IMR-90 (cell line): ENCODE measurements around the gene SHE. TPM values are rescaled to one million over a fixed set of nuclear protein-coding genes. Genes with fewer than 3 reads are reported as not detected.

Experiments used
- ATAC-seq: fragments of 200-7000 bp; cut with Tn5 transposase; 2 replicates; pipeline ENCODE4 v1.9.1; 2020; ENCODE audit warnings: low read depth, mild to moderate bottlenecking, moderate library complexity
- BruUV-seq: library from RNA; stranded (reverse); fragments of 400-500 nt; replicated peaks from 2 replicates; lab custom pipeline; 2021; lab: Mats Ljungman, UMichigan
- CTCF ChIA-PET: fragments of 300-600 bp; formaldehyde crosslinking; extraction: SDS; loops from one replicate; lab custom pipeline; 2021; ENCODE audit warnings: antibody characterized with exemption; lab: Yijun Ruan, JAX
- POLR2A ChIA-PET: fragments of 300-600 bp; sonication (Branson Sonifier 250); formaldehyde crosslinking; loops from one replicate; lab custom pipeline; 2022; ENCODE audit warnings: antibody characterized with exemption; ENCODE audit not compliant: unreplicated experiment; lab: Charles Lee
- DNase-seq: peaks from one replicate; pipeline ENCODE4 v3.0.0; 2013
- H2AFZ ChIP-seq: replicated peaks from 2 replicates; pipeline ENCODE3; 2013; ENCODE audit warnings: low read length, mild to moderate bottlenecking; ENCODE audit not compliant: poor library complexity
- H2AK5ac ChIP-seq: 2 replicates; pipeline ENCODE4 v1.6.1; 2013; ENCODE audit warnings: low read depth, low read length, inconsistent platforms
- H2AK9ac ChIP-seq: replicated peaks from 2 replicates; pipeline ENCODE3; 2013; ENCODE audit warnings: mild to moderate bottlenecking, low read depth, low read length, moderate library complexity; ENCODE audit not compliant: poor library complexity
- H2BK120ac ChIP-seq: 2 replicates; pipeline ENCODE4 v1.6.1; 2013; ENCODE audit warnings: low read depth, low read length, inconsistent platforms
- H2BK15ac ChIP-seq: 3 replicates; pipeline ENCODE4 v1.6.1; 2013; ENCODE audit warnings: low read depth, low read length, inconsistent platforms
- H2BK20ac ChIP-seq: 2 replicates; pipeline ENCODE4 v1.6.1; 2013; ENCODE audit warnings: low read depth, mild to moderate bottlenecking, inconsistent platforms, low read length, moderate library complexity
- H2BK5ac ChIP-seq: 2 replicates; pipeline ENCODE4 v1.6.1; 2013; ENCODE audit warnings: mild to moderate bottlenecking, low read depth, low read length, inconsistent platforms; ENCODE audit not compliant: poor library complexity, severe bottlenecking
- H3K14ac ChIP-seq: replicated peaks from 2 replicates; pipeline ENCODE4 v1.6.1; 2013; ENCODE audit warnings: low read depth, low read length, inconsistent platforms
- H3K18ac ChIP-seq: 2 replicates; pipeline ENCODE4 v1.6.1; 2013; ENCODE audit warnings: low read depth, low read length, control low read depth
- H3K23ac ChIP-seq: 2 replicates; pipeline ENCODE4 v1.6.1; 2013; ENCODE audit warnings: low read depth, low read length, inconsistent platforms
- H3K27ac ChIP-seq: 2 replicates; pipeline ENCODE4 v1.5.1; 2013; ENCODE audit warnings: mild to moderate bottlenecking, control low read depth, low read length; ENCODE audit not compliant: insufficient read depth
- H3K27me3 ChIP-seq: 2 replicates; pipeline ENCODE4 v1.6.1; 2013; ENCODE audit warnings: low read length; ENCODE audit not compliant: control insufficient read depth, insufficient read depth
- H3K36me3 ChIP-seq: 2 replicates; pipeline ENCODE4 v1.6.1; 2013; ENCODE audit warnings: low read length, mixed read lengths; ENCODE audit not compliant: control insufficient read depth, insufficient read depth
- H3K4ac ChIP-seq: 2 replicates; pipeline ENCODE4 v1.6.1; 2013; ENCODE audit warnings: low read depth, low read length, inconsistent platforms
- H3K4me1 ChIP-seq: 2 replicates; pipeline ENCODE4 v1.6.1; 2013; ENCODE audit warnings: low read length, mixed read lengths; ENCODE audit not compliant: control insufficient read depth, insufficient read depth
- H3K4me2 ChIP-seq: 2 replicates; pipeline ENCODE4 v1.6.1; 2013; ENCODE audit warnings: low read depth, mild to moderate bottlenecking, control low read depth, low read length, moderate library complexity
- H3K4me3 ChIP-seq: 2 replicates; pipeline ENCODE4 v1.5.1; 2013; ENCODE audit warnings: low read depth, mild to moderate bottlenecking, control low read depth, low read length, moderate library complexity; ENCODE audit not compliant: insufficient read depth
- H3K56ac ChIP-seq: 2 replicates; pipeline ENCODE4 v1.6.1; 2013; ENCODE audit warnings: low read length, inconsistent platforms; ENCODE audit not compliant: insufficient read depth; ENCODE audit errors: extremely low read depth
- H3K79me1 ChIP-seq, 2 experiments: 2 replicates each; pipeline ENCODE4 v1.6.1; 2013; ENCODE audit warnings: low read length in 2 of 2, inconsistent platforms in 1 of 2, low read depth in 1 of 2
- H3K9ac ChIP-seq: 2 replicates; pipeline ENCODE4 v1.6.1; 2013; ENCODE audit warnings: low read depth, low read length, control low read depth
- H3K9me1 ChIP-seq: 2 replicates; pipeline ENCODE4 v1.6.1; 2013; ENCODE audit warnings: low read length, inconsistent platforms; ENCODE audit not compliant: insufficient read depth
- H3K9me3 ChIP-seq: 2 replicates; pipeline ENCODE4 v1.6.1; 2013; ENCODE audit warnings: low read length; ENCODE audit not compliant: control insufficient read depth, insufficient read depth
- H4K20me1 ChIP-seq: 2 replicates; pipeline ENCODE4 v1.6.1; 2013; ENCODE audit warnings: low read length, inconsistent platforms; ENCODE audit not compliant: insufficient read depth
- H4K5ac ChIP-seq: 2 replicates; pipeline ENCODE4 v1.6.1; 2013; ENCODE audit warnings: mild to moderate bottlenecking, low read depth, low read length, control low read depth
- H4K8ac ChIP-seq, 2 experiments: 2 replicates each; pipeline ENCODE4 v1.6.1; 2013; ENCODE audit warnings: low read depth in 2 of 2, low read length in 2 of 2, control low read depth in 1 of 2, inconsistent platforms in 1 of 2
- H4K91ac ChIP-seq: 2 replicates; pipeline ENCODE4 v1.6.1; 2013; ENCODE audit warnings: low read depth, low read length, inconsistent platforms; ENCODE audit not compliant: insufficient read depth
- BHLHE40 ChIP-seq: fragments of 150-350 bp; IDR thresholded peaks from 2 replicates; pipeline ENCODE4 v1.6.1; 2016; ENCODE audit warnings: mild to moderate bottlenecking, low read depth, low read length
- CEBPB ChIP-seq: IDR thresholded peaks from 2 replicates; pipeline ENCODE4 v1.6.1; 2012; ENCODE audit warnings: low read depth, low read length, improper control_type of control experiment
- CHD1 ChIP-seq: IDR thresholded peaks from 2 replicates; pipeline ENCODE4 v1.6.1; 2012; ENCODE audit warnings: low read depth, low read length, improper control_type of control experiment
- CTCF ChIP-seq: conservative IDR thresholded peaks from 2 replicates; pipeline ENCODE4 v1.5.1; 2012; ENCODE audit warnings: mild to moderate bottlenecking, low read depth, low read length, improper control_type of control experiment
- ELK1 ChIP-seq: fragments of 150-350 bp; IDR thresholded peaks from 2 replicates; pipeline ENCODE4 v1.6.1; 2016; ENCODE audit warnings: low read depth, mild to moderate bottlenecking, low read length, moderate library complexity, borderline replicate concordance
- FOS ChIP-seq: fragments of 150-350 bp; IDR thresholded peaks from 2 replicates; pipeline ENCODE4 v1.6.1; 2016; ENCODE audit warnings: low read depth, low read length
- MAFK ChIP-seq: IDR thresholded peaks from 2 replicates; pipeline ENCODE4 v1.6.1; 2012; ENCODE audit warnings: low read depth, low read length, improper control_type of control experiment
- MAZ ChIP-seq: IDR thresholded peaks from 2 replicates; pipeline ENCODE4 v1.6.1; 2012; ENCODE audit warnings: low read depth, mild to moderate bottlenecking, low read length, improper control_type of control experiment, moderate library complexity, borderline replicate concordance
- MXI1 ChIP-seq: IDR thresholded peaks from 2 replicates; pipeline ENCODE4 v1.6.1; 2012; ENCODE audit warnings: low read depth, mild to moderate bottlenecking, low read length, moderate library complexity, borderline replicate concordance
- NFE2L2 ChIP-seq: fragments of 150-350 bp; IDR thresholded peaks from 2 replicates; pipeline ENCODE4 v1.6.1; 2016; ENCODE audit warnings: low read depth, mild to moderate bottlenecking, low read length
- POLR2A ChIP-seq: IDR thresholded peaks from 2 replicates; pipeline ENCODE4 v1.6.1; 2012; ENCODE audit warnings: mild to moderate bottlenecking, low read depth, low read length
- RAD21 ChIP-seq: IDR thresholded peaks from 2 replicates; pipeline ENCODE4 v1.6.1; 2012; ENCODE audit warnings: low read length, improper control_type of control experiment
- RCOR1 ChIP-seq: IDR thresholded peaks from 2 replicates; pipeline ENCODE4 v1.6.1; 2012; ENCODE audit warnings: mild to moderate bottlenecking, low read length, improper control_type of control experiment; ENCODE audit not compliant: insufficient replicate concordance
- RFX5 ChIP-seq: IDR thresholded peaks from 2 replicates; pipeline ENCODE4 v1.8.0; 2012; ENCODE audit warnings: low read depth, mild to moderate bottlenecking, low read length, moderate library complexity
- SMC3 ChIP-seq: fragments of 150-350 bp; IDR thresholded peaks from 2 replicates; pipeline ENCODE4 v1.6.1; 2016; ENCODE audit warnings: low read depth, mild to moderate bottlenecking, antibody characterized with exemption, low read length, moderate library complexity
- USF2 ChIP-seq: fragments of 150-350 bp; IDR thresholded peaks from 2 replicates; pipeline ENCODE4 v1.6.1; 2017; ENCODE audit warnings: mild to moderate bottlenecking, antibody characterized with exemption, low read length, low read depth
- WGBS, 2 experiments: methylation state at CpG; one replicate each; pipeline versions ENCODE4 v1.1.5 to v1.1.7; 2013; ENCODE audit warnings: missing lambda C conversion rate in 2 of 2; ENCODE audit not compliant: insufficient read length in 1 of 2; ENCODE audit errors: extremely low coverage in 2 of 2; 5-methylcytosine and 5-hydroxymethylcytosine counted together
- dilution Hi-C: fragments of 300-500 bp; cut with HindIII; formaldehyde crosslinking; loops from one replicate; pipeline ENCODE4 v1.14.3; 2018; ENCODE audit warnings: low sequenced_read_pairs; ENCODE audit not compliant: unreplicated experiment
- in situ Hi-C: fragments of 300-500 bp; cut with MboI; formaldehyde crosslinking; loops from 3 replicates; pipeline ENCODE4 v1.14.3; 2019; ENCODE audit warnings: low sequenced_read_pairs, inconsistent platforms, mixed read lengths
- intact Hi-C: fragments of 100-400 bp; cut with micrococcal nuclease; formaldehyde crosslinking; loops from 2 replicates; pipeline ENCODE4 v1.10.0; 2022
- polyA plus RNA-seq, 3 experiments: library from polyadenylated mRNA; depleted of rRNA; stranded (reverse); fragments of >200 nt; gene quantifications; 2 replicates each; pipeline ENCODE4 v1.2.3, GENCODE V29; 2012; ENCODE audit warnings: low replicate concordance in 1 of 3
- total RNA-seq: library from RNA; depleted of rRNA; stranded (reverse); fragments of >200 nt; gene quantifications from 2 replicates; pipeline ENCODE4 v1.2.3, GENCODE V29; 2012

Gene SHE
- total and polyA plus RNA-seq, 2 of the 4 experiments (the other 2 are of a cell fraction) = not detected

GRCh38 chr1:154448331-154448811 lies 53.8 kb downstream of the SHE start:
- H2AK9ac ChIP-seq = no peak overlapping the region
- no peak overlapping the region for H4K8ac ChIP-seq
- ATAC-seq = no peak
- no peak overlapping the region for H2BK5ac ChIP-seq
- peak overlapping the region; percentile 32 for H4K91ac ChIP-seq
- ChIA-PET POLR2A (no interaction called here), CTCF (no interaction called here)
- H3K4me1 ChIP-seq = peaks cover 25% of the 10 kb centered on the region
- no peak overlapping the region for H3K4me2 ChIP-seq
- no peaks in the 10 kb centered on the region for H3K9me3 ChIP-seq
- 80% methylated on average over 2 of the region's 7 CpGs; no CpG with 5 or more reads in 1 of the 2 experiments for WGBS, 2 experiments
- peaks cover 16% of the 10 kb centered on the region; the same call in 1 of the 2 replicates for H4K20me1 ChIP-seq
- TF ChIP-seq FOS = no peak
- TF ChIP-seq MXI1 = no peak
- TF ChIP-seq NFE2L2 = no peak
- no peak for TF ChIP-seq CEBPB
- TF ChIP-seq MAFK = no peak
- no peak for TF ChIP-seq MAZ
- no peak for TF ChIP-seq RCOR1
- TF ChIP-seq CHD1 = no peak
- no peak for TF ChIP-seq CTCF
- no peak for TF ChIP-seq POLR2A
- no peak for TF ChIP-seq ELK1
- no peak for TF ChIP-seq RFX5
- no peak for TF ChIP-seq USF2
- TF ChIP-seq SMC3 = no peak
- TF ChIP-seq BHLHE40 = no peak
- no peak for TF ChIP-seq RAD21
- no peaks in the 10 kb centered on the region for H3K79me1 ChIP-seq
- H3K4me3 ChIP-seq = no peak overlapping the region
- H3K4ac ChIP-seq = no peak overlapping the region
- 0 out of 3 replicates have a peak overlapping the region, but pooled peaks have one; percentile 25 for H2BK15ac ChIP-seq
- H3K56ac ChIP-seq = no peak overlapping the region
- peak overlapping the region; percentile 50; the same call in 1 of the 2 replicates for H2BK20ac ChIP-seq
- DNase-seq = no peak
- no TSS peak for BruUV-seq
- no peak overlapping the region for H3K27ac ChIP-seq
- in situ Hi-C loops = no loop called here
- dilution Hi-C loops = no loop called here
- H2AFZ ChIP-seq = no peak overlapping the region
- no peak overlapping the region for H3K23ac ChIP-seq
- intact Hi-C loops = loop anchor here (5.0 to 10.0 kb wide), 2 partner anchors 96 to 174 kb away; partner anchors contain the start of gene HAX1
- H3K9ac ChIP-seq = no peak overlapping the region
- H4K5ac ChIP-seq = no peak overlapping the region; the same call in 1 of the 2 replicates
- no peak overlapping the region; the same call in 1 of the 2 replicates for H3K18ac ChIP-seq
- H3K14ac ChIP-seq = no peak overlapping the region
- H3K27me3 ChIP-seq = peaks cover 3% of the 10 kb centered on the region; the same call in 1 of the 2 replicates
- peak overlapping the region; percentile 13; the same call in 1 of the 2 replicates for H2AK5ac ChIP-seq
- peaks cover 28% of the 10 kb centered on the region for H3K36me3 ChIP-seq
- H3K9me1 ChIP-seq = peaks cover 9% of the 10 kb centered on the region
- H2BK120ac ChIP-seq = peak overlapping the region; percentile 57; the same call in 1 of the 2 replicates
